GM12875 (cell line): ENCODE measurements around the gene SCAMP2.

ENCODE experiments used
- H3K4me3 ChIP-seq: one replicate; pipeline ENCODE4 v1.5.1; 2011; ENCODE audit warnings: low read depth, low read length, control low read depth
- TF ChIP-seq, protein P1 (sequence below): IDR thresholded peaks from 2 replicates; pipeline ENCODE4 v1.5.1; 2011; ENCODE audit warnings: low read depth, mild to moderate bottlenecking, control low read depth, inconsistent platforms, low read length, moderate library complexity, borderline replicate concordance; ENCODE audit not compliant: insufficient read depth

SCAMP2 gene

GRCh38 chr15:74794970-74795349 is 78.2 kb downstream of the SCAMP2 start:
- TF ChIP-seq, protein P1, sequence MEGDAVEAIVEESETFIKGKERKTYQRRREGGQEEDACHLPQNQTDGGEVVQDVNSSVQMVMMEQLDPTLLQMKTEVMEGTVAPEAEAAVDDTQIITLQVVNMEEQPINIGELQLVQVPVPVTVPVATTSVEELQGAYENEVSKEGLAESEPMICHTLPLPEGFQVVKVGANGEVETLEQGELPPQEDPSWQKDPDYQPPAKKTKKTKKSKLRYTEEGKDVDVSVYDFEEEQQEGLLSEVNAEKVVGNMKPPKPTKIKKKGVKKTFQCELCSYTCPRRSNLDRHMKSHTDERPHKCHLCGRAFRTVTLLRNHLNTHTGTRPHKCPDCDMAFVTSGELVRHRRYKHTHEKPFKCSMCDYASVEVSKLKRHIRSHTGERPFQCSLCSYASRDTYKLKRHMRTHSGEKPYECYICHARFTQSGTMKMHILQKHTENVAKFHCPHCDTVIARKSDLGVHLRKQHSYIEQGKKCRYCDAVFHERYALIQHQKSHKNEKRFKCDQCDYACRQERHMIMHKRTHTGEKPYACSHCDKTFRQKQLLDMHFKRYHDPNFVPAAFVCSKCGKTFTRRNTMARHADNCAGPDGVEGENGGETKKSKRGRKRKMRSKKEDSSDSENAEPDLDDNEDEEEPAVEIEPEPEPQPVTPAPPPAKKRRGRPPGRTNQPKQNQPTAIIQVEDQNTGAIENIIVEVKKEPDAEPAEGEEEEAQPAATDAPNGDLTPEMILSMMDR, result no peak
- no peak overlapping the region for H3K4me3 ChIP-seq

GRCh38 chr15:74794248-74794969 is 78.8 kb downstream of the SCAMP2 start:
- TF ChIP-seq, protein P1, result no peak

More at GRCh38 chr15:74794248-74794969, 78.8 kb downstream of the SCAMP2 start:
- no peak overlapping the region for H3K4me3 ChIP-seq
